MV-4-11 (cell line): ENCODE measurements around the gene CNIH4.
"Not testable (repeated sequence)": the region's sequence is repeated elsewhere in the genome, so short reads cannot be mapped to it uniquely, and the experiment has no call there.

Experiments used
- DNase-seq: peaks from one replicate; lab custom pipeline; 2025; lab: John Stamatoyannopoulos, UW

The CNIH4 gene

GRCh38 chr1:224402472-224403036 lies 45.9 kb downstream of the CNIH4 start:
- DNase-seq, result no peak

GRCh38 chr1:224404916-224405603 lies 48.4 kb downstream of the CNIH4 start:
- DNase-seq, result no peak

DNA sequence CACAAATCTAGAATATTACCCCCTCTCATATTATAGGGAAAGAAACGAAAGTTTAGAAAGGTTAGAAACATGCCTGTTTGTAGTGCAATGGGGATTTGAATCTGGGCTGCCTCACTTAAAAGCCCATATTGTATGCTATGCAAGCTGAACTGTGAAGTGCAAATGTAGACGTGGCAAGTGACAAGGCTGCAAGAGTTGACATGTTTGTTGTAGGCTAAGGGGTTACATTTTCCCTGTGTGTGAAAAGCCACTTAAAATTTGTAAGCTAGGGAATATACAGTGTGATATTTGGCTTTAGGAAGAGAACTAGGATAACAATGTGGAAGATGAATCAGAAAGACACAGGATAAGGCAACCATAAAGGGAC lies 48.9 kb downstream of the CNIH4 start:
- DNase-seq, result no peak

DNA sequence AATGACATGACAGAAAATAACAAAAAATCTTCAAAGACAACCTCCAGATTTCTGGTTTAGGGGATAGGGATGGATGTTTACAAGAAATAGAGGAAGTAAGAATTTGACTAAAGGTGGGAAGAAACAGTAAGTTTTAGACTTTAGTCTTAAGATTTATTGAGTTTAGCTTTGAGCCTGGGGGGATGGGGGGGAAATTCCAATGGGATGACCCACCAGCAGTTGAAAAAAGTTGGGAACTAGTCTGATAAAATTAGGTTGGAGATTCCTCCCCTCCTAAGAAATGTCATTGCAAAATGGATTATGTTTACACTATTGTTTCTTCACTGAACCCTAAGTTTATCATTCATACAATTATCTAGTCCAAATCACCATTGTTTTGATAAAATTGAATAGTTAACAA lies 49.5 kb downstream of the CNIH4 start:
- no peak for DNase-seq

- DNase-seq, result no peak
These were observed 51.1 kb downstream of the CNIH4 start for GRCh38 chr1:224407571-224408293.

GRCh38 chr1:224408294-224408590 lies 51.6 kb downstream of the CNIH4 start:
- no peak for DNase-seq

GRCh38 chr1:224411766-224412165 lies 55.1 kb downstream of the CNIH4 start:
- DNase-seq, result no peak

GRCh38 chr1:224420106-224420505 lies 63.4 kb downstream of the CNIH4 start:
- DNase-seq, result no peak

DNA sequence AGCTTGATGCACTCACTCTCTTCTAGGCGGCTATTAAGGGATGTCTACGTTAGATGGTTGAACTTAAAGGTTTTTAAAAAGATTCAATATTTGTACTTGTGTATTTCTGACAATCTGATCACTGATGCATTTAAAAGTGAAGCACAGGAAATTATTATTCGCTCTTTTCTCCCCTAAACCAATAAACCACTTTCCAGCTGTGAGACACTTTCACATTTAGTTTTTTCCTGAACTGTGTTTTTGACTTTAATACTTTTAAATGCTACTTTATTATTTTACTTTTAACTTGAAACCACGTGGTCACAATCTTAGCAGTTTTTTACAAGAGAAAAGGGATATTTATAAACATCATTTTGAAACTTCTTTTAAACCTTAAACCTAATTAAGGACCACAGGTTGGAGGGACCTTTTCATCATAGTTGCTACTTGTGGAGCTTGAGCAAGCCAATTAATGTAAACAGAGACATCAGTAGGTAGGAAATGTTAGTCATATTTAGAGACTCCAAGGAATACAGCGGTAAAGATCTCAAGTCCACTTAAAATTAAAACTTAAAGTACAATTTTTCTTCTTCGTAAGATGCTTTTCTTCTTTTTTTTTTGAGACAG lies 68.7 kb downstream of the CNIH4 start:
- no peak for DNase-seq

- DNase-seq, result not testable (repeated sequence)
These were observed 70.2 kb downstream of the CNIH4 start for GRCh38 chr1:224426869-224427268.

GRCh38 chr1:224427346-224427745 lies 70.7 kb downstream of the CNIH4 start:
- no peak for DNase-seq

- not testable (repeated sequence) for DNase-seq
These were observed 72.0 kb downstream of the CNIH4 start for GRCh38 chr1:224428713-224429112.
